ENCODE results near the gene ABCA3. TPM values are rescaled to one million over a fixed set of nuclear protein-coding genes. Genes with fewer than 3 reads are reported as not detected.

The ABCA3 gene
- total RNA-seq, 2 experiments from 2014 or later, result 6.4 to 10.9 TPM

- ATAC-seq (no peak), DNase-seq (no peak)
- Mint-ChIP-seq H3K4me3 (no peak overlapping the region), H3K36me3 (peaks cover 3% of the 10 kb centered on the region), H3K27ac (no peak overlapping the region), H3K9me3 (ENCODE audit: low read depth) (no peaks in the 10 kb centered on the region), H3K27me3 (no peaks in the 10 kb centered on the region), H3K4me1 (no peaks in the 10 kb centered on the region)
- CTCF ChIA-PET, result no interaction called here
Observed at GRCh38 chr16:2233872-2234812, 106.4 kb downstream of the ABCA3 start.

GRCh38 chr16:2233046-2233775, 107.3 kb downstream of the ABCA3 start:
- Mint-ChIP-seq H3K4me1 (no peaks in the 10 kb centered on the region), H3K4me3 (no peak overlapping the region), H3K27me3 (no peaks in the 10 kb centered on the region), H3K9me3 (ENCODE audit: low read depth) (no peaks in the 10 kb centered on the region), H3K36me3 (peaks cover 3% of the 10 kb centered on the region), H3K27ac (no peak overlapping the region)
- ATAC-seq (no peak), DNase-seq (no peak)
- CTCF ChIA-PET, result no interaction called here

GRCh38 chr16:2232094-2232990, 108.2 kb downstream of the ABCA3 start:
- Mint-ChIP-seq H3K36me3 (peaks cover 3% of the 10 kb centered on the region), H3K4me3 (no peak overlapping the region), H3K27ac (no peak overlapping the region), H3K4me1 (no peaks in the 10 kb centered on the region), H3K27me3 (no peaks in the 10 kb centered on the region), H3K9me3 (ENCODE audit: low read depth) (no peaks in the 10 kb centered on the region)
- CTCF ChIA-PET, result no interaction called here
- DNase-seq (no peak), ATAC-seq (no peak)

GRCh38 chr16:2231016-2231931, 109.3 kb downstream of the ABCA3 start:
- H3K9me3 Mint-ChIP-seq (ENCODE audit: low read depth), result no peaks in the 10 kb centered on the region
- no peak overlapping the region for H3K4me3 Mint-ChIP-seq
- no peak overlapping the region for H3K27ac Mint-ChIP-seq
- peaks cover 3% of the 10 kb centered on the region for H3K36me3 Mint-ChIP-seq
- ATAC-seq (no peak), DNase-seq (no peak)
- no peaks in the 10 kb centered on the region for H3K27me3 Mint-ChIP-seq
- peaks cover 4% of the 10 kb centered on the region for H3K4me1 Mint-ChIP-seq
- CTCF ChIA-PET, result interaction anchor here (0.7 kb wide), 1 partner anchor 20 kb away, joined by 3 read pairs; the partner anchor contains the start of gene ECI1

- ATAC-seq (no peak), DNase-seq (no peak)
- H3K4me1 Mint-ChIP-seq, result peaks cover 9% of the 10 kb centered on the region
- no peak overlapping the region for H3K27ac Mint-ChIP-seq
- H3K9me3 Mint-ChIP-seq (ENCODE audit: low read depth), result no peaks in the 10 kb centered on the region
- no peak overlapping the region for H3K4me3 Mint-ChIP-seq
- no peaks in the 10 kb centered on the region for H3K27me3 Mint-ChIP-seq
- peaks cover 2% of the 10 kb centered on the region for H3K36me3 Mint-ChIP-seq
- CTCF ChIA-PET, result interaction anchor here (0.7 kb wide), 1 partner anchor 20 kb away, joined by 3 read pairs; the partner anchor contains the start of gene ECI1
Observed at GRCh38 chr16:2230376-2230775, 110.2 kb downstream of the ABCA3 start.

- peaks cover 13% of the 10 kb centered on the region for H3K4me1 Mint-ChIP-seq
- H3K27me3 Mint-ChIP-seq, result no peaks in the 10 kb centered on the region
- H3K4me3 Mint-ChIP-seq, result no peak overlapping the region
- no peak for DNase-seq
- CTCF ChIA-PET, result no interaction called here
- H3K36me3 Mint-ChIP-seq, result no peaks in the 10 kb centered on the region
- H3K9me3 Mint-ChIP-seq (ENCODE audit: low read depth), result no peaks in the 10 kb centered on the region
- no peak overlapping the region for H3K27ac Mint-ChIP-seq
- no peak for ATAC-seq
Observed at GRCh38 chr16:2229632-2230250, 110.8 kb downstream of the ABCA3 start.

GRCh38 chr16:2229091-2229490, 111.4 kb downstream of the ABCA3 start:
- Mint-ChIP-seq H3K27ac (no peak overlapping the region), H3K4me3 (no peak overlapping the region), H3K36me3 (no peaks in the 10 kb centered on the region), H3K9me3 (ENCODE audit: low read depth) (no peaks in the 10 kb centered on the region), H3K27me3 (no peaks in the 10 kb centered on the region), H3K4me1 (peaks cover 19% of the 10 kb centered on the region)
- CTCF ChIA-PET, result no interaction called here
- DNase-seq (no peak), ATAC-seq (no peak)

GRCh38 chr16:2228161-2228824, 112.2 kb downstream of the ABCA3 start:
- no peaks in the 10 kb centered on the region for H3K9me3 Mint-ChIP-seq (ENCODE audit: low read depth)
- no peak for DNase-seq
- no peaks in the 10 kb centered on the region for H3K36me3 Mint-ChIP-seq
- H3K4me3 Mint-ChIP-seq, result no peak overlapping the region
- CTCF ChIA-PET, result no interaction called here
- no peak overlapping the region for H3K27ac Mint-ChIP-seq
- H3K4me1 Mint-ChIP-seq, result peaks cover 19% of the 10 kb centered on the region
- no peak for ATAC-seq
- H3K27me3 Mint-ChIP-seq, result no peaks in the 10 kb centered on the region

GRCh38 chr16:2226918-2227317, 113.6 kb downstream of the ABCA3 start:
- Mint-ChIP-seq H3K27me3 (no peaks in the 10 kb centered on the region), H3K4me1 (peaks cover 22% of the 10 kb centered on the region), H3K9me3 (ENCODE audit: low read depth) (no peaks in the 10 kb centered on the region), H3K36me3 (no peaks in the 10 kb centered on the region), H3K27ac (peak overlapping the region; percentile 6), H3K4me3 (no peak overlapping the region)
- ATAC-seq (no peak), DNase-seq (no peak)
- CTCF ChIA-PET, result interaction anchor here (1.3 to 2.6 kb wide), 2 partner anchors 22 to 24 kb away, joined by 4 to 18 read pairs; partner anchors contain the start of genes ECI1 and MLST8

- Mint-ChIP-seq H3K27ac (peak overlapping the region; percentile 36), H3K27me3 (no peaks in the 10 kb centered on the region), H3K4me1 (peaks cover 22% of the 10 kb centered on the region), H3K4me3 (no peak overlapping the region), H3K9me3 (ENCODE audit: low read depth) (no peaks in the 10 kb centered on the region), H3K36me3 (no peaks in the 10 kb centered on the region)
- DNase-seq (no peak), ATAC-seq (no peak)
- CTCF ChIA-PET, result interaction anchor here (0.7 to 2.6 kb wide), 3 partner anchors 21 to 128 kb away, joined by 3 to 18 read pairs (median 4); partner anchors contain the start of genes ECI1 and MLST8
Observed at GRCh38 chr16:2226245-2226793, 114.2 kb downstream of the ABCA3 start.
